Measurements from ENCODE around the gene SAP30L.

The SAP30L gene

GRCh38 chr5:154481584-154482381, 36.0 kb downstream of the SAP30L start:
- no peak for DNase-seq

DNA sequence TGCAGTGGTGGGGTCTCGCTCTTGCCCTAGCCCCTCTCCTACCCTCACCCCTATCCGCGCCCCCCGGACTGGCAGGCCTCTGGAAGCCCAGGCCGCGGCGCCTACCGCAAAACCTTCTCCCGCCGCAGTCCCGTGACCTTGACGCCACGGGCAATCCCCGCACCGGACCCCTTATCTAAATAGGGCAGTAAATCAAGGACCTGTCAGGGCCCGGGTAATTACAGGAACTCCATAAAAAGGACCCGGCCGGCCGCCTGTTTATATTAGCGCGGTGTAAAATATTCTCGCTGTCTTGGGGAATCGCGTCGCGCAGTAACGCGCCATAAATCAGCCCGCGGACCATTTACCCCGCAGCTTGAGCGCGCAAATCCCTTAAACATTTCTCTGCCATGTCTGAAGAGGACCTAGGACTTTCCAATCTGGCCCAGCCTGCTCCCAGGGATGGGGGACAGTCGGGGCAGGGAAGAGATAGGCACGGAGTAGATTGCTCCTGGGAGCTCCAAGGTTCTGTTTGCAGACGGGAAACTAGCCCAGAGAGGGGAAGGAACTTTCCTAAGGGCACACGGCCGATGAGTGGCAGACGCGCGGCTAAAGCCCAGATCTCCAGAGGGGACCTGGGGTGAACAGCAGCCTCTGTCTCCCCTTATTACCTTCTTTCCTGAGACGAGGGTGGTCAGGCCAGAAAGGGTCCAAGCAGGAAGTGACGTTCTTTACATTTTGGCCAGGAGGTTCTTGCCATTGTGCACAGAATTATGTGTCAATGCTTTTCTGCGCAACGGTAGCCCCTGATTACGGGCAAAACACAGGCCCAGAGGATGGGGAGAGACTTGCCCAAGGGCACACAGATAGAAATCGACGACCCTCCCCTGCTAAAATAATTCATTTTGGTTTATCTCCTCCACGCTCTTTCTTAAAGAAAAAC, 37.0 kb downstream of the SAP30L start:
- DNase-seq: peak; percentile 32 to 34

- no peak for DNase-seq
Observed at GRCh38 chr5:154483654-154484392, 38.0 kb downstream of the SAP30L start.

DNA sequence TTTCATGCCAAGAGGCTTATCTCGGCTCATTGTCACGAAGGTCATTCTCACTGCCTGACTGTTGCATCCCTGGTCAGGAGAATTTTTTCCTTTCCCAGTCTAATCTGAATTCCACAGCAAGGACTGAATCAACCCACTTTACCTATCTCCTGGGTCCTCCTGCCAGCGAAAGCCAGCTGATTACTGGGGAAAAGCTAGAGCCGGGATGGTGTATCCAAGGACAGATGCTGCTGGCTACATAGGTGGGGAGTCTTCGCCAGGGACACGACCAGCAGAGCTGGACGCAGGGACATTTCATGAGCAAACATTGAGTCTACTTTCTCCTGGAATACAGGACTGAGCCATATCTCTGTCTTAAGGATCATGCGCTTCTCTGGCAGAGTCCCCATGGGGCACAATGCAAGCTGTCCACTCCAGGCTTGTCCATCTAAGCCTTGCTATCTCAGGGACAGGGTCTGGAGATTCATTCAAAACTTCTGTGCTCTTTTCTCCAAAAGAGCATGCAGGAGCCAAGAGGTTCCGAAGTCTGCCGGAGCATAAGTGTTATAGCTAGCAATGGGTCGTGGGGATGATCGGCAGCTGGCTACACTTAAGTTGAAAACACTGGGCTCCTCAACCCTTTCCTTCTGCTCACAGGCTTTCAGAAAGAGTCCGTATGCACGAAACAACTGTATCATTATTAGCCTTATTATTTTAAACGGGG, 38.7 kb downstream of the SAP30L start:
- DNase-seq: no peak

DNA sequence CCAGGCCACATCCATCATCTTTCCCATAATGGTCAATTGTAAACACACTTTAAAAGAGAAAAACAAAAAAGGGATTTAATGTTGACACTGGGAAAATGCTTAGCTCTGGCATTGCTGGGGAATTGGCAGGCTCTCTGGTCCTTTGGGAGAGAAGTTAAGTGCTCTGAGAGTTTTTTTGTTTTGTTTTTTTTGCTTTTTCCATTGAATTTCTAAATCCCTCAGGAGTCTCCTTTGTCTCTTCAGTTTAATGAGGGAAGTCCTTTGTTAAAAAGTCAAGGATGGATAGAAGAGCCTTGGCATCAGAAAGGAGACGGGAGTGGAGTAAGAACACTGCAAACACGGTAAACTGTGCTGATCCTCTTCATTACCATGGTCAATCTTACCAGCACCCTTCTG, 39.3 kb downstream of the SAP30L start:
- no peak for DNase-seq

DNA sequence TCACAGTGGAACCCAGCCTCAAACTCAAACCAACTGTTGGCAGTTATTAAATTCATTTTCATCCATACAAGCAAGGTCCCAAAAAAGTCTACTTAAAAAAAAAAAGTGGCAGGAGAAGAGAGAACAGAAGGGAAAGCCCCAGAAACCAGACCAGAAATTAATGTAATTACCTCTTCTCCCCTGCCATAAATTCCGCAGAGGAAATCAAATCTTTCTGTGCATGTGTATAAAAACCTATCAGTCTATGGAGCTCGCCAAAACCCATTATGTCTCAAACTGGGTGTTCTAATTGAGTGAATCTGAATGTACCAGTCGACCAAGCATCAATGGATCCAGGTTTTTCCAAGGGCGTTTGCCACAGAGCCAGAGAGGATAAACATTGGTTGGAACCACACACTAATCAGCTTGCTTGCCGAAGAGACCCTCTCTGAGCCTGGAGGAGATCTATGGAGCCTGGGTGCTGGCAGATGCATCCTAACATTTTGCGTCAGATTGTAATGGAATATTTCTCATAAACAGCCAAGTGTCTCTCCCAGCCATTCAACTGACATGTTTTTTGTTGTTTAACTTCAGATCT, 40.1 kb downstream of the SAP30L start:
- no peak for DNase-seq

GRCh38 chr5:154486427-154486866, 40.6 kb downstream of the SAP30L start:
- DNase-seq: no peak

DNA sequence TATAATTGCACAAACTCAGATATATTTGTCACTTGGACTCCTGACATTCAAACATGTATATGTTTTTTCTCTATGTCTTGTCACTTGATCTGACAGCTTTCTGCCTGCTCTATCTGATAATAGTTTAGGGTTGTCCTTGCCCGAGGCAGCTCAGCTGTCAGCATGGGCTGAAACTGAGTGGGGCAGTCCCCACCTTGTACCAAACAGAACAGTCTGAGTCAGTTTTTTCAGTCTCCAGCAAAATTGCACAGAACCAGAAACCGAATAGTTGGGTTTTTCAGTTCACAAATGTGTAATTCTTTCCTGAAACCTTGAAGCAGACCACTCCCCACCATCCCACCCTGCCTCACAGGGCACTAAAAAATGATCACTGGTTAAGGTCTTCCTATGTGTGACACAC, 41.7 kb downstream of the SAP30L start:
- peak; percentile 64 to 69 for DNase-seq

- peak in 1 of 2 experiments; percentile 13 for DNase-seq
Observed at GRCh38 chr5:154491941-154492340, 46.1 kb downstream of the SAP30L start.

DNA sequence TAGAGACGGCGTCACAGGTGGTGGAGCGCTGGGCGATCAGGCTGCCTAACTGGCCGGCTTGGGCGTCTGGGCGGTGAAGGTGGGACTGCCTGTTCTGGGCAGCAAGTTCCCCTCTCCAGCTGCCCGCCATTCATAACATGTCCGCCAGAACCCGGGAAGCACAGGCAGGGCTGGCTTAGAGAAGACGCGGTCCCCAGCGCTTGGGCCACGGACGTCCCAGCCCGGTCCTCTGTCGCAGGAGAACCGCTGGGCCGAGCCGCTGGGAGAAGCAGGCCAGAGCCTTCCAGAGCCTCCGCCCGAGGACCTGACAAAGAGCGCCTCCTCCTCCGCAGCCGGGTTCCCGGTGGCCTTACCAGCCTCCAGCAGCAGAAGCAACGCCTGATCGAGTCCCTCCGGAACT, 47.5 kb downstream of the SAP30L start:
- peak in 1 of 2 experiments; percentile 6 for DNase-seq

DNA sequence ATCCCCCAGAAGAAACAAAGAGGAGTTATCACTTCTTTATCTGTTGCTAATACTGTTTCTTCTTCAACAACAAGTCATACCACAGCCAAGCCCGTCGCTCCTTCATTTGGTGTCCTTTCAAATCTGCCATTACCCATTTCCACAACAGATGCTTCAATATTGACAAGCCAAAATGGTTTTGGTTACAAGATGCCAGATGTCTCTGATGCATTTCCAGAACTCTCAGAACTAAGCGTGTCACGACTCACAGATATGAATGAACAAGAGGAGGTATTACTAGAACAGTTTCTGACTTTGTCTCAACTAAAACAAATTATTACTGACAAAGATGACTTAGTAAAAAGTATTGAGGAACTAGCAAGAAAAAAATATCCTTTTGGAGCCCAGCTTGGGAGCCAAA, 48.2 kb downstream of the SAP30L start:
- no peak for DNase-seq

- no peak for DNase-seq
Observed at GRCh38 chr5:154498591-154498990, 52.8 kb downstream of the SAP30L start.

DNA sequence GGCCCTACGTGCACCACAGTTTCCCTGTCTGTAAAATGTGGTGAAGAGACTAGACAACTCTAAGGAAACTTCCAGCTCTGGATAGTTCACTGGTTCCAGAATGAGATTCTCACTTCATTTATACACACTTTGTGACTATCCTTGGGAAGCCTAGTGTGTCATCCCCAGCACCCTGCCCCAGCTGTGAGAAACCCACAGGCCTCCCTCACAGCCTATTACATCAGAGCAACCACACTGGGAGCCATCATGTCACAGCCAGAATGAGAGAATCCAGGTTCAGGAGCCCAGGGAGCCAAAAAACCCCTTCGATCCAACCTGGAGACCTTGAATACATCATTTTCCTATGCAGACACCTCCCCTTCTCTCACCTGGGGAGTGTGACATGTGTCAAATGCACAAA, 53.2 kb downstream of the SAP30L start:
- DNase-seq: no peak

DNA sequence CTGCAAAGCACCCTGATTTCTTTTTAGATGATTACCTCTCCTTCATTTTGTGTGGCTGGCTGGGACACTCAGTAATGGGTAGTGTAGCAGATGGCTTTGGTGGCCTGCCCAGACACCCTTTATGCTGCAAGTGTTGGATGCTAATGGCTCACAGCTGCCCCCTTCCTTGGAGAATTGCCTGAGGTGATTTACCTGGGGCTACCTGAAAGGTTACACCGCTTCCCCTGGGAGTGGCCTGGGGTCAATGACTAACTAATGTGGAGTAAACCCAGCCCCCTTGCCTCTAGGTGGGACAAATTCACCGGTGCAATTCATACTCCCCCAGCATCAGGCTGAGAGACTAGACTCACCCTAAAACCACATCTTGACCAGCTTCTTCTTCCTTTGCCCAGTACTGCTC, 55.8 kb downstream of the SAP30L start:
- no peak for DNase-seq

DNA sequence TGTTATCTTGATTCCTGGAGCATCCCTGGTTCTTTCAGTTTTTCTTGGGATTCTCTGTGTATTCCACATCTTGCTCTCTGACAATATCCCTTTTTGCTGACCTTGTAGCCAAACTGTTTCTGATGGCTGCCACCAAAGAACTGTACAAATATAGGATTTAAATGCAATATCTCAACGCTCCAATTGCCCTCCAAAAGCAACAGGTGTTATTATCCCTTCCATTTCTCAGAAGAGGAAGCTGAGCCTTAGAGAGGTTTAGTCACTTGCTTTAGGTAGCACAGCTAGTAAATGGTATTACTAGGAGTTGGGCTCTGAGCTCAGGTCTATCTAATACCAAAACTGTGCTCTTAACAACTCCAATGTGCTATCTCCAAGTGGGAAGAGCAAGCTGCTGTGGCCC, 56.4 kb downstream of the SAP30L start:
- no peak for DNase-seq

DNA sequence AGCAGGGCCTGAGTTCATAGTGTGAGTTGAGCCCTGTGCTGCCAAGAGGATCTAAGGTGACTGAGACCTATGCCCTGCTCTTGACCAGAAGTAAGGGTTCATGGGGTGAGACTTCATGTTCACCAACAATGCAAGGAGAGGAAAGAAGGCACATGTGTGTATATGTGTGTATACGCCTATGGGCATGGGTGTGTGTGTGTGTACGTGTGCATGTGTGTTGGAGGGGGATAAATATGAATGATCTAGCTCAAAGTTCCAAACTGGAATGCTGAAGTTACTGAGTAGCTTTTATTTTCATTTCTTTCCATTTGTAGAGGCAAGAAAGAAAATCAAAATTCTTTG, 57.9 kb downstream of the SAP30L start:
- no peak for DNase-seq

GRCh38 chr5:154505567-154505966, 59.8 kb downstream of the SAP30L start:
- DNase-seq: no peak

DNA sequence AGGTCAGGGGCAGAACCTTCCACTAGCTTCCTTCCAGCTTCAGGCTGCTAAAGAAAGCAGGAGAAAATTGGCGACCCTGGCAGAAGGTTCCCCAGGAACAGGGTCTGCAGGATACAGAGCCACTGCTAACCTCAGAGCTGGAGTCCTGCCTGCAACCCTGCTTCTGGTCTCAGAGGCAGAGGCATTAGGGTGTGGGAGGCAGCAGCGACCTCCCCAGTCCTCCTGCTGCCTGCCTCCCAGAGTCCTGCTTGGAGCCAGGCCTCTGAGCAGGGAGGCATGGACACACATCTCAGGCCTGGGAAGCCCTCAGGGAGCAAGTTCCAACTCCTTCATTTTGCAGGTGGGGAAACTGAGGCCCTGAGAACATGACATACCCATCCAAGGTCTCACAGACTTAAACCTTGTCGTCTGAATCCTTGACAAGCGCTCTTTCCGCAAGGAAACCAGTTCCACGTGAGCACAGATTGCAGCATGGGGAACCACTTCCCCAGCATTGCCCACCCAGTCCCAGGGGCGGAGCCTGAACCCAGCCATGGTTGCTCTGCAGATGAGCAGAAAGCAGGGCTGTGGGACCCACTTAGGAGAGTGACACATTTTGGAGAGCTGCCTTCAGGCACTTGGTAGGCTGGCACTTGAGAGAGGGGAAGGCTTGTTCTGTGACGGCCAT, 60.4 kb downstream of the SAP30L start:
- DNase-seq: no peak

DNA sequence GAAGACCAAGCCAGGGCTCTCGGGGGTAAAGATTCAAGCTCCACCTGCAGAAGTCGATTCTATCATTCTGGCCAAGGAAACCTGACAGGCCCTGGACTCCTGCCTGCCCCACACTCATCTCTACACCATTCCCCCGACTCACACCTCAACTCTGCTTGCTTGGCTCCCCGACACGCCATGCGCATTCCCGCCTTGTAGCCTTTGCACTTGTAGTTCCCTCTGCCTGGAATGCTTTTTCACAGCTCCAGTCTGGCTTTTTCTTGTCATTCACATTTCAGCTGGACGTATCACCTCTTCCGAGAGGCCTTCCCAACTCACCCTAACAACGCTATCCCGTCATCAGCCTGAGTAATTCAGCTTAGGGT, 60.9 kb downstream of the SAP30L start:
- no peak for DNase-seq

DNA sequence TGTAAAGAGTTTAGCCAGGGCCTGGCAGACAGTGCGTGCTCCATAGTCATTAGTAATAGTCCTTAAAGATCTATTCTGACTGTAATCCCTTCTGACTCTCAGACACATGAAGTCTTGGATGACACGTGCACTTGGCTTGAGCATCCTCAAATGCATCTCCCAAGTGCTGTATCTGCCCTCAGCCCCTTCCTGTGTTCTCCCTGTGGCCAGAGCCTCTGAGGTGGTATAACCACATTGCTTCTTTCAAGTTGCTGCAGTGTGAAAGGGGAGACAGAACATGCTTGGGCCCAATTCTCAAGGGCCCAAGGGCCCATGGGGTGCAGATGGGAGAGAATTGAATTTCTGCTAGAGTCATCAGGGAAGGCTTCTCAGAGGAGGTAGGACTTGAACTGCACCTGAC, 62.3 kb downstream of the SAP30L start:
- no peak for DNase-seq

DNA sequence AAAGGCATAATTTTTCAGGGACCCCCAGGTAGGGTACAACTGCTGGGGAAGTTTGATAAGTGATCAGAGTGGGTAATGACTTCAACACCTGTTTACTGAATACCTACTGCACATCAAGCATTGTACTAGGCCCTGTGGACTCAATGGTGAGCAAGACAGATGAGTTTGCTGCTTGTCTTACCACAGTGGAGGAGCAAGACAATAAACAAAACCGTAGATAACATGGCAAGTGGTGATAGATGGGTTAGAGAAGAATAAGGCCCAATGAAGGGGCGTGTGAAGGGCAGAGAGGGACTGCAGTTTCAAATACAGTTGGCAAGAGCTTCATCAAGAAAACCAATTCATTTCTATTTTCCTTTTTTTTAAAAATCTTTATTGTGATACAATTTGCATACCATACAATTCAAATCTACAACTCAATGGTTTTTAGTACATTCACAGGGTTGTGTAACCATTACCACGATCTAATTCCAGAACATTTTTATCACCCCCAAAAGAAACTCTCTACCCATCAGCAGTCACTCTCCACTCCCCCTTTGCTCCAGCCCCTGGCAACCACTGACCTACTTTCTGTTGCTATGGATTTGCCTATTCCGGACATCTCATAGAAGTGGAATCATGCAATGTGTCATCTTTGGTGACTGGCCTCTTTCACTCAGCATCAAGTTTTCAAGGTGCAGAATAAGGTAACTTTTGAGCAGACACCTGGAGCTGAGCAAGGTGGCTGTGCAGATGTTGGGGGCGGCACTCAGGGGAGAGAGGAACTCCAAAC, 64.2 kb downstream of the SAP30L start:
- DNase-seq: no peak

All from activated T-cell treated with anti-CD3 and anti-CD28 coated beads, Interleukin-2, amount 50 U/mL, for 48 hours (primary cell).